HG03108 (cell line): ENCODE measurements around the gene TRPV3.
"Not testable (repeated sequence)": the region's sequence is repeated elsewhere in the genome, so short reads cannot be mapped to it uniquely, and the experiment has no call there.

ENCODE experiments used
- ATAC-seq: cut with Tn5 transposase; IDR thresholded peaks from one replicate; pipeline ENCODE4 v1.9.1; 2021; ENCODE audit warnings: moderate library complexity; ENCODE audit not compliant: unreplicated experiment

TRPV3 gene

GRCh38 chr17:3557768-3558583 is at the start of gene TRPV3:
Gene TRPV3, minus strand, starts transcription at chr17:3557812. Its CDS starts 2,962 bp downstream, at chr17:3554850.
- peak; percentile 35 for ATAC-seq

GRCh38 chr17:3603870-3604259 is 46.3 kb upstream of the TRPV3 start:
- ATAC-seq = no peak

GRCh38 chr17:3603119-3603869 is 45.7 kb upstream of the TRPV3 start:
- ATAC-seq = no peak

- ATAC-seq = no peak
These were observed 44.9 kb upstream of the TRPV3 start for GRCh38 chr17:3602499-3602898.

- no peak for ATAC-seq
These were observed 43.1 kb upstream of the TRPV3 start for GRCh38 chr17:3600529-3601205.

- ATAC-seq = no peak
These were observed 40.5 kb upstream of the TRPV3 start for GRCh38 chr17:3598078-3598477.

GRCh38 chr17:3596804-3597464 is 39.3 kb upstream of the TRPV3 start:
- no peak for ATAC-seq

GRCh38 chr17:3594976-3595375 is 37.4 kb upstream of the TRPV3 start:
- no peak for ATAC-seq

- ATAC-seq = no peak
These were observed 36.6 kb upstream of the TRPV3 start for GRCh38 chr17:3594051-3594800.

GRCh38 chr17:3593384-3593783 is 35.8 kb upstream of the TRPV3 start:
- no peak for ATAC-seq

GRCh38 chr17:3592216-3592860 is 34.7 kb upstream of the TRPV3 start:
- no peak for ATAC-seq

GRCh38 chr17:3590768-3591167 is 33.2 kb upstream of the TRPV3 start:
- ATAC-seq = no peak

- no peak for ATAC-seq
These were observed 32.6 kb upstream of the TRPV3 start for GRCh38 chr17:3590231-3590630.

GRCh38 chr17:3589784-3590183 is 32.2 kb upstream of the TRPV3 start:
- no peak for ATAC-seq

GRCh38 chr17:3585826-3586225 is 28.2 kb upstream of the TRPV3 start:
- ATAC-seq = no peak

GRCh38 chr17:3583456-3583855 is 25.8 kb upstream of the TRPV3 start:
- no peak for ATAC-seq

GRCh38 chr17:3582915-3583314 is 25.3 kb upstream of the TRPV3 start:
- no peak for ATAC-seq

- ATAC-seq = not testable (repeated sequence)
These were observed 21.1 kb upstream of the TRPV3 start for GRCh38 chr17:3578667-3579066.

GRCh38 chr17:3576970-3577369 is 19.4 kb upstream of the TRPV3 start:
- no peak for ATAC-seq

GRCh38 chr17:3575511-3575910 is 17.9 kb upstream of the TRPV3 start:
- no peak for ATAC-seq
